HG03175 (cell line): ENCODE data around the gene ATP8B3.
A peak's percentile ranks its signal among the peaks of the same experiment; 100 is the strongest.

Experiments used
- ATAC-seq: cut with Tn5 transposase; IDR thresholded peaks from one replicate; pipeline ENCODE4 v1.9.1; 2021; ENCODE audit warnings: mild to moderate bottlenecking, moderate library complexity; ENCODE audit not compliant: unreplicated experiment

The ATP8B3 gene

DNA sequence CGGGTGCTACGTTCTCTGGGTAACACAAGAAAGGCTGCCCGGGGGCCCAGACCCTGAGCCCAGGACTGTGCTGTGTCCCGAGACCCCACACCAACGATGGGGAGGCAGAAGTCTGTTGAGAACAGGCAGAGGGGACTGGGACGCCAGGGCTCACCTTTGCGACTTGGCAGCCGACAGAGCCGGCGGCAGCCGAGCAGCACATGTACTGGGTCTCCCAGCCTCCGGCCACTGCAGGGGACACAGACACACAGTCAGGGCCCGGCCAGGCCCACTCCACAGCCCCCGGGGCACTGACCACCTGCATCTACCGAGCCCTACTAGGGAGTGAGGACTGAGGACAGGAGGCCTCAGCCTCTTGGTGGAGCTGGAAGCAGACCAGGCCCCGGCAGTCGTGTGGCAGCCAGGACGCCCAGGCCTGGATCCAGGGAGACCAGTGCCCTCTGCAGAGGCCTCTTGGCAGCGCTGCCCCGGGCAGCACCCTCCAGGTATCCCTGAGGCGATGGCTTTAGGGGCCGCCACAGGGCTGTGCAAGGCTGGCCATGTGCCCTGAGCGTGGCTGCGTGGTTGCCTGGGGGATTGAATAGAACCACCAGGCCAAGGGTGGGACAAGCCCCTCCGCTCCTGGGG lies 5.6 kb upstream of the ATP8B3 start:
- ATAC-seq = no peak

- no peak for ATAC-seq
These were observed 4.6 kb upstream of the ATP8B3 start for GRCh38 chr19:1816530-1817298.

DNA sequence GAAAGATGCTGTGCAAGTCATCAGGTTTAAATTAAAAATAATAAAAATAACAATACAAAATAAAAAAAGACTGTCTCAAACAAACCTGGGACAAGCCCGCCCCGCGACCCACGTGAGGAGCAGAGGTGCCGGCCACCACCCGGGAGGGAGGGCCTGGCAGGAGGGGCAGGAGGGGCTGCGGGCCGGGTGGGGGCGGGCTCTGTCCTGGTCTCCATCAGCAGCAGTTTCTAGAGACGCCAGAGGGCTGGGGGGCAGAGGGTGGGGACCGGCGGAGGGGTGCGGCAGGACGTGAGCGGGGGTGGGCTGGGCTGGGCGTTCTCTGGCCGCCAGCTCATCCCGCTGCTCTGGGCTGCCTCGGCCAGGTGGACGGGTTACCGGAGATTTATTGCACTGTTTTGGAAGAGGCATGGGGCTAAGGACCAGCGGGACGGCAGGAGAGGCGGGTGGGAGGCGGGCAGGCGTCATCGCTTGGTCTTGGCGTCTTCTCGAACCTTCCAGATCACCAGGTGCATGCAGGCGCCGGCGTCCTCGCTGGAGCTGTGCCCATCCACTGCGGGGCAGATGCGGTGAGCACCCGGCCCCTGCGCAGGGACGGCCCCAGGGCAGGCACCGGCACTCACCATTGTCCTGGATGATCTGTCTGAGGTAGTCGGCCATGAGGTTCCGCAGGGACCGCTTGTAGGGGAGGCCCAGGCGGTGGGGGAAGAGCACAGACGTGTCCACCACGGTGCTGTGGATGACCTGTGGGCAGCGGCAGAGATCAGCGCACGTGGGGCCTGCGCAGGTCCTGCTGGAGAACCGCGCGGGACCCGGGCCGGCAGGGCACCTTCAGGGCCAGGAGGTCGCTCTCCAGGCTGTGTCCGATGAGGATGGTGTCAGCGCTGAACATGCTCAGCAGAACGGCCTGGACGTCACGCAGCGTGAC lies 3.8 kb upstream of the ATP8B3 start:
- ATAC-seq = no peak

DNA sequence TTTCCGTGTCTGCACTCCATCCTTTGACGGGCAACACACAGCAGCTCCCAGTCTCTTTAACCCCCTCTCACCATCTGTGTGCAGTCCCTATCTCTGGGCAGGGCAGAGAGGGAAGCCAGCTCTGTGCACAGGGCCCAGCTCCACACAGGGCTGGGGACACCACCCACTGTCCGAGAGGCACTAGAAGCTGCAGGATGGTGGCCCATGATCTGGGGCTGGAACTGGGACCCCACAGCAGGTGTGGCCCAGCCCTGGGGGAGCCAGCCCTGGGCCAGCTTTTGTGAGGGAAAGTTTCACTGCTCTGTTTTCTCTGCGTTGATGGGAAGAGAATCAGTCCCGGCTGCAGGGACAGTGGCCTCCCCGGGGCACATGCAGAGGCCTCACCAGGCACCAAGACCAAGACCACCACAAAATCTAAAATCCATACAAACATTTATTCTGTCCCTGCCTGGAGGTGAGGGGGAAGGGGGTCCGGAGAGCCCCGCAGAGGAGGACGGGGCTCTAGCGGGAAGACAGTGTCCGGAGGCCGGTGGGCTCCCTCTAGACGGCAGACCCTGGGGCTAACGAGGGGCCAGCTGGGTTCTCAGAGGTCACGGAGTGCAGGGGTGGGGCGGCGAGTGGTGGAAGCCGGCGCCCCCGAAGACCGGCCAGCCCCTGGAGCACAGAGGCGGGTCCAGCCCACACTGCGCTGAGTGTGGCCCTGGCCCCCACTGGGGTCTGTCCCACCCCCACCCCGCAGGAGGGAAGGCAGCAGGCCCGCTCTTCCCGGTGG lies 2.9 kb upstream of the ATP8B3 start:
- no peak for ATAC-seq

DNA sequence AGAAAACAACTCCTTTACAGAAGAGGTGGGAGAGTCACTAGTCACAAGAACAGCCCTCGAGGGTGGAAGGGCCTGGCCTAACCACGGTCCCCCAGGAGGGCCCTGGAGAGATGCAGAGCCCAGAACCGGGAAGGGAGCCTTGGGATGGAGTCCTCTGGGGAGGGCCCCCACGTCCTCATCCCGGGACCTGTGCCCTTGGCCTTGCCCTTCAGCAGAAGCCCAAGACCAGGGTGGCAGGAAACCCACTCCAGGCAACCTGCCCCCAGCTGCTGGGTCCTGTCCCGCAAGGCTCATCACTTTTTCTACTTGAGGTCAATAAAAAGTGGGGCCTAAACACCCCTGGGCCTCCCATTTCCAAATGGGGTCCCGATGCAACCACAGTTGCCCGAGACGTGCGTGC lies 2.3 kb upstream of the ATP8B3 start:
- ATAC-seq = no peak

DNA sequence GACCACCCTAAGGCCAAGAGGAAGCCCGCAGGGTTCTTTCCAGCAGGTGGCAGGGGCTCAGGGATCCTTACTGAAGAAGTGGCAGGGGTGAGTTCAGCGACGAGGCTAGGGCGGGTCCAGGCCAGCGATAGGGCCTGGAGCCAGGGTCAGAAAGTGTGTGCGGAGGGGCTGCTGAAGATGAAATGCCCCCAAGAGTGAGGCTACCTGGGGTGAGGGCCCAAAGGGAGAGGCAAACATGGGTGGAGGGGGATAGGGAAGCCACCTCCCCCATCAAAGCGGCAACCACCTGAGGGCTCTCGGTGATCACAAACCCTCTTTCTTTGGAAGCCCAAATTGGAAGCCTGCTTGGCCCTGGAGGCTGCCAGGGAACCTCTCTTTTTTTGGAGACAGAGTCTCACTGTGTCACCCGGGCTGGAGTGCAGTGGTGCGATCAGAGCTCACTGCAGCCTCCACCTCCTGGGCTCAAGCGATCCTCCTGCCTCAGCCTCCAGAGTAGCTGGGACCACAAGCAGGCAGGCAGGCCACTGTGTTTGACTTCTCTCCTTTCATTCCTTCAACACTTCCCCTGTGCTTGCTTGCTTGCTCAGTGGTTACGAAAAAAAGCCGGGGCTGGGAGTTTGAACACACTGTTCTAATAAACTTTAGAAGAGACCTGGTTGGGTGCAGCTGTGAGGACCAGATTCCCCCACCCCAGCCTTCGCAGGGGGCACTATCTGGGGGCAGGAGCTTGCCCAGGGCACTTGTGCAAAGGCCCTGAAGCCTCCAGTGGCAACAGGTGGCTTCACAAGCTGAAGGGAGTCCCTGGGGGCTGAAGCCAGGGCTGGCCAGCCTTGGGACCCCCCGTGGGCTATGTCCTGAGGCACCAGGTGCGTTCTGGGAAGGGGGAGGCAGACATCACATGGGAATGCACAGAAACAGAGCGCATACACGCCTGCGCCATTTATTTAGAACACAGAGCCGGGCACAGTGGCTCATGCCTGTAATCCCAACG lies 1.4 kb upstream of the ATP8B3 start:
- no peak for ATAC-seq

- ATAC-seq = peak; percentile 71
These were observed 533 bp upstream of the ATP8B3 start for GRCh38 chr19:1812426-1813191.

DNA sequence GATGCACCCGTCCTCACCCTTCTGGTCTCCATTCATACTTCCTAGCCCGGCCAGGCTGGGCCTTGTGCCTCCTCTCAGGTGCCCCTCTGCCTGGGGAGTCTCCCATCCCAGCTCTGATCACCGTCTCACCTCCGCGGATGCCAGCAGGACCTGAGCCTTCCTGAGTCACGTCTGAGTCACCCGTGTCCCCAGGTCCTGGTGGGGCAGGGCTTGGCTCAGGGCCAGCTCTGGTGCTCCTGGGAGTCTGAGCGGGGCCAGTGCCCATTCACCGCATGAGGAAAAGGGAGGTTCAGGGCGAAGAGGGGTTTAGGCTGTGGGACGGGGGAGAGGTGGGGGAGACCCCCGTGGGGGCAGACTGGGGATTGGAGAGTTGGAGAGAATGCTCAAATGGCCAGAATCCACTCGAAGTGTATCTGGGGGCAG lies 593 bp downstream of the ATP8B3 start:
- ATAC-seq = no peak

GRCh38 chr19:1810439-1811160 lies 1.5 kb downstream of the ATP8B3 start:
- ATAC-seq = no peak

DNA sequence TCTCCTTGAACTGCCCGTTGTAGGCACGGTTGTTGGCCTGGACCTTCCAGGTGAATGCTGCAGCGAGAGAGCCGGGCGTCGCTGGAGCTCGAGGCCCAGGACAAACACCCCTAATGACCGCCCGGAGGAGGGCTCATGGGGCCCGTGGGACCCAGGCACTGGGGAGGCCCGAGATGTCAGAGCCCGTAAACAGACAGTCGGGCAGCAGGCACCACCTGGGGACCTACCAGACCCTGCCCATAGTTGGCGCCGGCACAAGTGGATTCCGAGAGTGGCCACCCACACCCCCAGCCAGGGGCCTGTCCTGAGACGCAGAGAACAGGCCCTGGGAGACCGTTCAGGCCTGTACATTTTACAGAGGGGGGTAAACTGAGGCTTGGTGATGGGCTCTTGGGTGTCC lies 2.4 kb downstream of the ATP8B3 start:
- ATAC-seq = no peak

DNA sequence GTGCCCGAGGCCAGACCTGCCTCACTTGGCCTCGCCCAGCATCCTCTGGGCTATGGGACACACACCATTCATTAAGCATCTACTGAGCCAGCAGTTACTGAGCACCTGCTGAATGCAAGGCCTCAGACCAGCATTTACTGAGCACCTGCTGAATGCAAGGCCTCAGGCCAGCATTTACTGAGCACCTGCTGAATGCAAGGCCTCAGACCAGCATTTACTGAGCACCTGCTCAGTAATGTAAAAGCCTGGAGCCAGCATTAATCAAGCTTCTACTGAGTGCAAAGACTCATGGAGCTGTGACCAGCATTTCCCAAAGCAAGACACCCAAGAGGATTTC lies 3.7 kb downstream of the ATP8B3 start:
- no peak for ATAC-seq

GRCh38 chr19:1807695-1808394 lies 4.2 kb downstream of the ATP8B3 start:
- no peak for ATAC-seq

DNA sequence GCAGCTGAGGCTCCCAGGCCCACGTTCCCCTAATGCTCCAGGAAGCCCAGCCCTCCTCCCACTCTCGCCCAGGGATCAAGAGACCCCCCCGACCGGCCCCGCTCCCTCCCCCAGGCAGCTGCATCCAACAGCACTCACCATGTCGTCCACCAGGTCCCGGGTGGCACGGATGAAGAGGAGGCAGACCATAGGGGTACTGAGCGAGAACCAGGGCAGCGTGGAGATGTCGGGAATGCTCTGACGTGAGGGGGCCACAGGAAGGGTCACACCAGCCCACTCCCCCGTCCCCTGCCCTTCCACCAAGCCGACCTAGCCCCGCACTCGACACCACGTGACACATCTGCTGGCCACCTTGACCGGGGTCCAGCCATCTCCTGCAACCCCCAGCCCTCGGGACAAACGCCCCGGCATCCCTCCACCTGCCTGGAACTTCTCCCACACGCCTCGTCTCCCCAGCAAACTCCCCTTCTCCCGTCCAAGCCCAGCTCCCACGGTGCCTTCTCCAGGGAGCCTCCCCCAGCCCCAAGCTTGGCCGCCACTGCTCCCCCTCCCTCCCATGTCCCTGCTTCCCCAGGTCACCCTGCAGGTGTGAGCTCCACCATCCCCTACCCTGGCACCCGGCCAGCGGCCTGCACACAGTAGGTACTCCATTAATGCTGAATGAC lies 4.9 kb downstream of the ATP8B3 start:
- no peak for ATAC-seq

- ATAC-seq = no peak
These were observed 5.7 kb downstream of the ATP8B3 start for GRCh38 chr19:1806184-1807029.

DNA sequence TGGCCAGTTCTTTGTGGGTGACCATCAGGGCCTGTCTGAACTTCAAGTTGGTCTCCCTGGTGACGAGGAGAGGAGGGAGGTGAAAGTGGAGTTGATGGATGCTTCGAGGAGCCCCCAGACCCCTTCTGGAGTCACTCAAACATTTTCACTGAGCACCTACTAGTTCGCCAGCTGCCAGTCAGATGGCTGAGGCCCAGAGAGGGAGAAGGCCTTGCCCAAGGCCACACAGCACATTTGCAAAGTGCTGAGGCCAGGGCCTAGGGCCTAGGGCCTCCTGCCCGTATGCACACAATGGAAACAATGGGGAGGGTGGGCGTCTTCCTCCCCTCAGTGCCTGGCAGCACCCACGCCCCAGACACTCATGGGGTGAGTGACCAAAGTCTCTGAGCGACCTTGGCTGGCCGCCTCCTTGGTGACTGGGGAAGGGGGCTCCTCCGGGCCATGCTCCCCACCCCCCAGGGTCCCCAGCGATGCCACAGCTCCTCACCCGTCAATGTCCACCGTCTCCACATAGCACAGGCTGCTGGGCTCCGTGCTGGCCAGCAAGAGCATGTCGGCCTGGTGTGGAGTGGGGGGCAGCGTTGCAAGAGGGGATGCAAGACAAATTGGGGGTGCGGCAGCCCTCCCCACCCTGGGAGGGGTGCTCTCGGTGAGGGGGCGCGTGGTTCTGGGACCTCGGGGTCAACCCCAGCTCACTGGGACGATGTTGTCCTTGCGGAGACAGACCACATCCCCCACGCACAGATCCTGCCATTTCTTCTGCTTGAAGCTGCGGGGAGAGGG lies 6.5 kb downstream of the ATP8B3 start:
- no peak for ATAC-seq

DNA sequence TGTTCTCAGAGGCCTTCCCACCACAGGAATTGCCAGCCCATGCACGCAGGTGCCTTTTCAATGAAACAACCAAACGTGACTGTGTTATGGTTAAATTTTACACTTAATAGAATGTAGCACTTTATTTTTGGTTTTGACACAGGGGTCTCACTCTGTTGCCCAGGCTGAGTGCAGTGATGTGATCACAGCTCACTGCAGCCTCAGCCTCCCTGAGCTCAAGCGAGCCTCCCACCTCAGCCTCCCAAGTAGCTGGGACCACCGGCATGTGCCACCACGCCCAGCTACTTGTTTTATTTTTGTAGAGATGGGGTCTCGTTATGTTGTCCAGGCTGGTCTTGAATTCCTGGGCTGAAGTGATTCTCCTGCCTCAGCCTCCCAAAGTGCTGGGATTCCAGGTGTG lies 7.2 kb downstream of the ATP8B3 start:
- no peak for ATAC-seq
